Kidney (tissue), 14 donors: ENCODE results near the gene SDK1. TPM values are rescaled to one million over a fixed set of nuclear protein-coding genes. Genes with fewer than 3 reads are reported as not detected.

Source experiments
- DNase-seq, 5 donors: peaks; one replicate each; pipeline ENCODE4 v3.0.0-alpha.2; 2013 to 2020
- FAIRE-seq: peaks from 2 replicates; lab custom pipeline; 2012; peaks lifted over from hg19 to GRCh38; lab: Jason Lieb, UNC
- H3K27ac ChIP-seq, 2 donors: one replicate each; pipeline ENCODE4 v1.7.0; 2013; ENCODE audit warnings: low read depth in 2 of 2, low read length in 2 of 2, inconsistent platforms in 1 of 2
- H3K27me3 ChIP-seq: one replicate; pipeline ENCODE4 v1.7.1; 2013; ENCODE audit warnings: low read length, inconsistent platforms; ENCODE audit not compliant: control insufficient read depth, insufficient read depth
- H3K36me3 ChIP-seq, 3 donors: one replicate each; pipeline versions ENCODE4 v1.7.0 to v1.7.1; 2013; ENCODE audit warnings: low read length in 3 of 3, control low read depth in 1 of 3, inconsistent platforms in 1 of 3; ENCODE audit not compliant: insufficient read depth in 3 of 3, control insufficient read depth in 2 of 3
- H3K4me1 ChIP-seq, 3 donors: one replicate each; pipeline versions ENCODE4 v1.7.0 to v1.7.1; 2013; ENCODE audit warnings: low read length in 3 of 3, inconsistent platforms in 1 of 3, low read depth in 1 of 3; ENCODE audit not compliant: control insufficient read depth in 2 of 3, insufficient read depth in 2 of 3
- H3K4me3 ChIP-seq, 3 donors: one replicate each; pipeline versions ENCODE4 v1.7.0 to v1.8.1; 2013; ENCODE audit warnings: low read length in 3 of 3, control low read depth in 1 of 3, inconsistent platforms in 1 of 3
- H3K9ac ChIP-seq, 3 donors: one replicate each; pipeline versions ENCODE4 v1.7.0 to v1.7.1; 2013; ENCODE audit warnings: low read length in 3 of 3, control low read depth in 1 of 3, inconsistent platforms in 1 of 3
- H3K9me3 ChIP-seq, 3 donors: one replicate each; pipeline versions ENCODE4 v1.7.0 to v1.7.1; 2013; ENCODE audit warnings: low read length in 3 of 3, control low read depth in 1 of 3, inconsistent platforms in 1 of 3; ENCODE audit not compliant: control insufficient read depth in 2 of 3, insufficient read depth in 1 of 3
- intact Hi-C: fragments of 100-400 bp; cut with DNase I; formaldehyde crosslinking; loops from one replicate; pipeline ENCODE4 v1.11.1; 2022
- polyA plus RNA-seq: library from polyadenylated mRNA; stranded (reverse); fragments of 350-450 nt; fragmentation: Illumina TruSeq; extraction: RNeasy Lipid Tissue Mini Kit (QIAGEN cat#74804); gene quantifications from one replicate; pipeline ENCODE4 v1.2.3, GENCODE V29; 2014; ENCODE audit warnings: low read depth, low replicate concordance; ENCODE audit not compliant: insufficient read depth
- total RNA-seq: library from RNA; stranded (reverse); fragmentation: NEBNext Ultra II Directional; extraction: Animal tissue kit (Norgen Biotek cat#: 25700); gene quantifications from one replicate; pipeline ENCODE4 v1.2.1, GENCODE V29; 2021
- TF ChIP-seq, protein P1 (sequence below): IDR thresholded peaks from 3 replicates; pipeline ENCODE4 v1.5.1; 2012; ENCODE audit warnings: mild to moderate bottlenecking, moderate library complexity, borderline replicate concordance; ENCODE audit not compliant: insufficient read depth; ENCODE audit errors: extremely low read depth
- donor health status: control.
- donor health status: control.
- donor health status: control.
- donor health status: control.
- donor health status: control.
- donor health status: DM: yes; HTN: yes; CAD: no.
- donor health status: Normal renal cell carcinoma (clear cell type).

The SDK1 gene
- total and polyA plus RNA-seq, 2 donors from 2014 or later, result 2.0 to 38.3 TPM

GRCh38 chr7:4097001-4097609 is 796.1 kb downstream of the SDK1 start:
- H3K9me3 ChIP-seq, result no peaks in the 10 kb centered on the region
- TF ChIP-seq, protein P1, sequence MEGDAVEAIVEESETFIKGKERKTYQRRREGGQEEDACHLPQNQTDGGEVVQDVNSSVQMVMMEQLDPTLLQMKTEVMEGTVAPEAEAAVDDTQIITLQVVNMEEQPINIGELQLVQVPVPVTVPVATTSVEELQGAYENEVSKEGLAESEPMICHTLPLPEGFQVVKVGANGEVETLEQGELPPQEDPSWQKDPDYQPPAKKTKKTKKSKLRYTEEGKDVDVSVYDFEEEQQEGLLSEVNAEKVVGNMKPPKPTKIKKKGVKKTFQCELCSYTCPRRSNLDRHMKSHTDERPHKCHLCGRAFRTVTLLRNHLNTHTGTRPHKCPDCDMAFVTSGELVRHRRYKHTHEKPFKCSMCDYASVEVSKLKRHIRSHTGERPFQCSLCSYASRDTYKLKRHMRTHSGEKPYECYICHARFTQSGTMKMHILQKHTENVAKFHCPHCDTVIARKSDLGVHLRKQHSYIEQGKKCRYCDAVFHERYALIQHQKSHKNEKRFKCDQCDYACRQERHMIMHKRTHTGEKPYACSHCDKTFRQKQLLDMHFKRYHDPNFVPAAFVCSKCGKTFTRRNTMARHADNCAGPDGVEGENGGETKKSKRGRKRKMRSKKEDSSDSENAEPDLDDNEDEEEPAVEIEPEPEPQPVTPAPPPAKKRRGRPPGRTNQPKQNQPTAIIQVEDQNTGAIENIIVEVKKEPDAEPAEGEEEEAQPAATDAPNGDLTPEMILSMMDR, result no peak
- H3K36me3 ChIP-seq, result no peaks in the 10 kb centered on the region
- no peaks in the 10 kb centered on the region for H3K4me1 ChIP-seq
- no peak overlapping the region for H3K27ac ChIP-seq
- H3K9ac ChIP-seq, result no peak overlapping the region
- H3K27me3 ChIP-seq, result no peaks in the 10 kb centered on the region
- intact Hi-C loops, result no loop called here
- DNase-seq (no peak), FAIRE-seq (no peak)
- H3K4me3 ChIP-seq, result no peak overlapping the region

- H3K9ac ChIP-seq, result no peak overlapping the region
Observed at GRCh38 chr7:4098169-4098568, 797.1 kb downstream of the SDK1 start.

DNA sequence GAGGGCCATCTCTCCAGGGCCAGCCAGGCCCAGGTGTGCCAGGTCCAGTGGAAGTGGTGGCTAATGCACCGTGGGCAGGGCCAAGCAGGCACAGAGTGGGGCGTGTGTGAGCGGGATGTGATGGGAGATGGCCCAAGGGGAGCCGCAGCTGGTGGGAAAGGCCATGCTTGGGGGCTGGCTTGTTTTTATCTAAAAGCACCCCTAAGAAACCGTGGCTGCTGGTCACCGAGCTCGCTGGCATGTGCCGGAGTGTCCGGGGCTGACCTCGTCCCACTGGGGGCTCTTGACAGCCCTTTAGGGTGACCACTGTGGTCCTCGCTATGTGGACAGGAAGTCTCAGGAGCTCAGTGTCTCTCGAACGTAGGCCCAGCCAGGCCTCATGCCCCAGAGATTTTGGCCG is 798.6 kb downstream of the SDK1 start:
- intact Hi-C loops, result no loop called here
- no peak overlapping the region for H3K27ac ChIP-seq
- H3K4me1 ChIP-seq, result no peaks in the 10 kb centered on the region
- H3K9me3 ChIP-seq, result no peaks in the 10 kb centered on the region
- H3K36me3 ChIP-seq, result no peaks in the 10 kb centered on the region
- no peak overlapping the region for H3K9ac ChIP-seq
- FAIRE-seq (no peak), DNase-seq (no peak)
- H3K27me3 ChIP-seq, result no peaks in the 10 kb centered on the region
- H3K4me3 ChIP-seq, result no peak overlapping the region
- TF ChIP-seq, protein P1, result no peak

More at GRCh38 chr7:4098169-4098568, 797.1 kb downstream of the SDK1 start:
- no peak for FAIRE-seq
- Histone ChIP-seq H3K27me3 (no peaks in the 10 kb centered on the region), H3K4me1 (no peaks in the 10 kb centered on the region), H3K27ac (no peak overlapping the region), H3K36me3 (no peaks in the 10 kb centered on the region), H3K9me3 (no peaks in the 10 kb centered on the region), H3K4me3 (no peak overlapping the region)
- intact Hi-C loops, result no loop called here
- TF ChIP-seq, protein P1, result no peak
- DNase-seq, result no peak

DNA sequence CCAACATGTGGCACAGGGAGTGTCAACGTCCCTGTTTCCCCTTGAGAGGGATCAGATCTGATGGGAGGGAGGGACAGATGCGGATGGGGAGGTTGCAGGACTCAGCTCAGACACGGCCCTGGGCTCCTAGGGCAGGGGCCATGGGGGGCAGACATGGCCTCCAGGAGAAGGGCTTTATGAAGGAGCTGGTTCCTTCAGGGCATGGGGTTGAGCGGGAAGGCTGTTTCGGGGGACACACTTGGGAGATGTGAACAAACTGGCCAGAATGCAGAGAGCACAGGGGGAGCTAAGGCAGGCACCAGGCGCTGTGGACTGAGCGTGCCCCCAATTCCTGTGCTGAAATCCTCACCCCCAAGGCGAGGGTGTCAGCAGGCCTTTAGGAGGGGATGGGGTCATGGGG is 799.1 kb downstream of the SDK1 start:
- Histone ChIP-seq H3K9me3 (no peaks in the 10 kb centered on the region), H3K27me3 (no peaks in the 10 kb centered on the region), H3K4me3 (no peak overlapping the region), H3K27ac (no peak overlapping the region), H3K4me1 (no peaks in the 10 kb centered on the region), H3K9ac (no peak overlapping the region), H3K36me3 (no peaks in the 10 kb centered on the region)
- FAIRE-seq (no peak), DNase-seq (no peak)
- intact Hi-C loops, result no loop called here
- TF ChIP-seq, protein P1, result no peak
